Measurements from ENCODE around the gene CEP112. TPM values are rescaled to one million over a fixed set of nuclear protein-coding genes. Genes with fewer than 3 reads are reported as not detected.
A peak's percentile ranks its signal among the peaks of the same experiment; 100 is the strongest.

CEP112 gene
- total RNA-seq (2014; rRNA removed; shearing (Covaris generic)) (3.7 and 4.0 TPM in 2 replicates), polyA plus RNA-seq (2016; fragmentation: Nextera tagmentation; extraction: Ambion mirVana) (2.6 and 4.3 TPM in 2 replicates)
- long read RNA-seq, partial matches to known transcripts, result 0 of 3 reads
- long read RNA-seq, other reads (novel, unspliced or antisense), result 3 of 3 reads

- peak within 1 kb of the TSS; percentile 84 for H3K4me3 Mint-ChIP-seq
- peaks cover 11% of the 10 kb centered on the region; the same call in 1 of the 2 replicates for H3K4me1 ChIP-seq (ENCODE audit: insufficient read depth)
- peaks cover 7% of the 10 kb centered on the region for H3K4me1 Mint-ChIP-seq
- H3K27me3 Mint-ChIP-seq (ENCODE audit: insufficient read depth, low read depth, poor library complexity), result peaks cover 11% of the 10 kb centered on the region
- H3K4me2 ChIP-seq, result peak within 1 kb of the TSS; percentile 88
- DNase-seq (ENCODE audit: low spot score) (peak; percentile 96), ATAC-seq (peak; percentile 85)
- no peaks in the 10 kb centered on the region for H4K20me1 ChIP-seq (replicated peaks; ENCODE audit: insufficient read depth)
- peak; percentile 62 for TF ChIP-seq POLR2AphosphoS5 (IDR thresholded peaks at IDR 0.05; ENCODE audit: low read depth)
- no peak for TF ChIP-seq ZNF331 (CRISPR knock-in tag; IDR thresholded peaks at IDR 0.05; ENCODE audit: low read depth)
- H3K27me3 ChIP-seq (ENCODE audit: insufficient read depth), result no peaks in the 10 kb centered on the region; the same call in 1 of the 2 replicates
- H3F3A ChIP-seq (replicated peaks; ENCODE audit: low read depth), result no peaks in the 10 kb centered on the region
- no peaks in the 10 kb centered on the region for H3K36me3 ChIP-seq (ENCODE audit: insufficient read depth)
- H3K27ac ChIP-seq (ENCODE audit: low read depth), result no peak within 1 kb of the TSS
- no peaks in the 10 kb centered on the region for H3K79me2 ChIP-seq (replicated peaks; ENCODE audit: insufficient read depth)
- no peaks in the 10 kb centered on the region for H3K9me2 ChIP-seq (ENCODE audit: insufficient read depth)
- no peak within 1 kb of the TSS for H3K27ac Mint-ChIP-seq
- H3K4me3 ChIP-seq, result peak within 1 kb of the TSS; percentile 90
- no peaks in the 10 kb centered on the region for H3K9me3 Mint-ChIP-seq
- no peaks in the 10 kb centered on the region for H3K36me3 Mint-ChIP-seq (ENCODE audit: low read depth)
- peak within 1 kb of the TSS; percentile 97 for H2AFZ ChIP-seq
Observed at GRCh38 chr17:66191593-66192377, at the start of gene CEP112. TSS of gene CEP112 (minus strand) at chr17:66192133.

DNA sequence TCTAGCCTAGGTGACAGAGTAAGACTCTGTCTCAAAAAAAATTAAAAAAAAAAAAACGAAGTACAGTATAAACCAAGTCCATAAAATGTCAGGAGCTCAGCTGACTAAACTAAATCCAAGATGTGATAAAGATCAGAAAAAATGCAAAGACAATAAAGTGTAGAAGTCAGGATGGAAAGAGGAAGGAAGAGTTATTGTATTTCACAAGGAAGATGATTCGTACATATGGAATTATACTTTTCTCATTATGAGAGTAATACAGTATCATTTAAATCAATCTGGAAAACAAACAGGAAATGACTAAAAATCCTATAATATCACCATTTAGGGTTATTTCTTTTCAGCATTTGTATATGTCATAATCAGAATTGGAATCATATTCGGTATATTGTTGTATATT is 48.7 kb upstream of the CEP112 start:
- Histone ChIP-seq H3K27ac (ENCODE audit: low read depth) (no peak overlapping the region), H3K79me2 (replicated peaks; ENCODE audit: insufficient read depth) (no peaks in the 10 kb centered on the region), H3K4me2 (no peak overlapping the region), H3F3A (replicated peaks; ENCODE audit: low read depth) (no peaks in the 10 kb centered on the region), H3K9me2 (ENCODE audit: insufficient read depth) (0 out of 2 replicates have a peak, but pooled peaks cover 4% of the 10 kb centered on the region), H3K4me1 (ENCODE audit: insufficient read depth) (no peaks in the 10 kb centered on the region), H2AFZ (no peak overlapping the region), H3K4me3 (no peak overlapping the region), H3K27me3 (ENCODE audit: insufficient read depth) (no peaks in the 10 kb centered on the region), H3K36me3 (ENCODE audit: insufficient read depth) (no peaks in the 10 kb centered on the region), H4K20me1 (replicated peaks; ENCODE audit: insufficient read depth) (no peaks in the 10 kb centered on the region)
- H3K4me3 Mint-ChIP-seq, result no peak overlapping the region
- no peaks in the 10 kb centered on the region for H3K9me3 Mint-ChIP-seq
- H3K27me3 Mint-ChIP-seq (ENCODE audit: insufficient read depth, low read depth, poor library complexity), result peaks cover 6% of the 10 kb centered on the region
- no peaks in the 10 kb centered on the region for H3K36me3 Mint-ChIP-seq (ENCODE audit: low read depth)
- DNase-seq (ENCODE audit: low spot score), result no peak
- no peak for ATAC-seq
- H3K27ac Mint-ChIP-seq, result no peak overlapping the region
- no peaks in the 10 kb centered on the region for H3K4me1 Mint-ChIP-seq
- TF ChIP-seq ZNF331 (CRISPR knock-in tag; IDR thresholded peaks at IDR 0.05; ENCODE audit: low read depth) (no peak), REST (IDR thresholded peaks at IDR 0.05; ENCODE audit: unreplicated experiment) (no peak), EZH2 (IDR thresholded peaks at IDR 0.05; ENCODE audit: low read depth, unreplicated experiment) (no peak), EZH2phosphoT487 (IDR thresholded peaks at IDR 0.05; ENCODE audit: unreplicated experiment) (no peak), ZNF114 (CRISPR knock-in tag; IDR thresholded peaks at IDR 0.05) (no peak)
- TF ChIP-seq, protein P1, sequence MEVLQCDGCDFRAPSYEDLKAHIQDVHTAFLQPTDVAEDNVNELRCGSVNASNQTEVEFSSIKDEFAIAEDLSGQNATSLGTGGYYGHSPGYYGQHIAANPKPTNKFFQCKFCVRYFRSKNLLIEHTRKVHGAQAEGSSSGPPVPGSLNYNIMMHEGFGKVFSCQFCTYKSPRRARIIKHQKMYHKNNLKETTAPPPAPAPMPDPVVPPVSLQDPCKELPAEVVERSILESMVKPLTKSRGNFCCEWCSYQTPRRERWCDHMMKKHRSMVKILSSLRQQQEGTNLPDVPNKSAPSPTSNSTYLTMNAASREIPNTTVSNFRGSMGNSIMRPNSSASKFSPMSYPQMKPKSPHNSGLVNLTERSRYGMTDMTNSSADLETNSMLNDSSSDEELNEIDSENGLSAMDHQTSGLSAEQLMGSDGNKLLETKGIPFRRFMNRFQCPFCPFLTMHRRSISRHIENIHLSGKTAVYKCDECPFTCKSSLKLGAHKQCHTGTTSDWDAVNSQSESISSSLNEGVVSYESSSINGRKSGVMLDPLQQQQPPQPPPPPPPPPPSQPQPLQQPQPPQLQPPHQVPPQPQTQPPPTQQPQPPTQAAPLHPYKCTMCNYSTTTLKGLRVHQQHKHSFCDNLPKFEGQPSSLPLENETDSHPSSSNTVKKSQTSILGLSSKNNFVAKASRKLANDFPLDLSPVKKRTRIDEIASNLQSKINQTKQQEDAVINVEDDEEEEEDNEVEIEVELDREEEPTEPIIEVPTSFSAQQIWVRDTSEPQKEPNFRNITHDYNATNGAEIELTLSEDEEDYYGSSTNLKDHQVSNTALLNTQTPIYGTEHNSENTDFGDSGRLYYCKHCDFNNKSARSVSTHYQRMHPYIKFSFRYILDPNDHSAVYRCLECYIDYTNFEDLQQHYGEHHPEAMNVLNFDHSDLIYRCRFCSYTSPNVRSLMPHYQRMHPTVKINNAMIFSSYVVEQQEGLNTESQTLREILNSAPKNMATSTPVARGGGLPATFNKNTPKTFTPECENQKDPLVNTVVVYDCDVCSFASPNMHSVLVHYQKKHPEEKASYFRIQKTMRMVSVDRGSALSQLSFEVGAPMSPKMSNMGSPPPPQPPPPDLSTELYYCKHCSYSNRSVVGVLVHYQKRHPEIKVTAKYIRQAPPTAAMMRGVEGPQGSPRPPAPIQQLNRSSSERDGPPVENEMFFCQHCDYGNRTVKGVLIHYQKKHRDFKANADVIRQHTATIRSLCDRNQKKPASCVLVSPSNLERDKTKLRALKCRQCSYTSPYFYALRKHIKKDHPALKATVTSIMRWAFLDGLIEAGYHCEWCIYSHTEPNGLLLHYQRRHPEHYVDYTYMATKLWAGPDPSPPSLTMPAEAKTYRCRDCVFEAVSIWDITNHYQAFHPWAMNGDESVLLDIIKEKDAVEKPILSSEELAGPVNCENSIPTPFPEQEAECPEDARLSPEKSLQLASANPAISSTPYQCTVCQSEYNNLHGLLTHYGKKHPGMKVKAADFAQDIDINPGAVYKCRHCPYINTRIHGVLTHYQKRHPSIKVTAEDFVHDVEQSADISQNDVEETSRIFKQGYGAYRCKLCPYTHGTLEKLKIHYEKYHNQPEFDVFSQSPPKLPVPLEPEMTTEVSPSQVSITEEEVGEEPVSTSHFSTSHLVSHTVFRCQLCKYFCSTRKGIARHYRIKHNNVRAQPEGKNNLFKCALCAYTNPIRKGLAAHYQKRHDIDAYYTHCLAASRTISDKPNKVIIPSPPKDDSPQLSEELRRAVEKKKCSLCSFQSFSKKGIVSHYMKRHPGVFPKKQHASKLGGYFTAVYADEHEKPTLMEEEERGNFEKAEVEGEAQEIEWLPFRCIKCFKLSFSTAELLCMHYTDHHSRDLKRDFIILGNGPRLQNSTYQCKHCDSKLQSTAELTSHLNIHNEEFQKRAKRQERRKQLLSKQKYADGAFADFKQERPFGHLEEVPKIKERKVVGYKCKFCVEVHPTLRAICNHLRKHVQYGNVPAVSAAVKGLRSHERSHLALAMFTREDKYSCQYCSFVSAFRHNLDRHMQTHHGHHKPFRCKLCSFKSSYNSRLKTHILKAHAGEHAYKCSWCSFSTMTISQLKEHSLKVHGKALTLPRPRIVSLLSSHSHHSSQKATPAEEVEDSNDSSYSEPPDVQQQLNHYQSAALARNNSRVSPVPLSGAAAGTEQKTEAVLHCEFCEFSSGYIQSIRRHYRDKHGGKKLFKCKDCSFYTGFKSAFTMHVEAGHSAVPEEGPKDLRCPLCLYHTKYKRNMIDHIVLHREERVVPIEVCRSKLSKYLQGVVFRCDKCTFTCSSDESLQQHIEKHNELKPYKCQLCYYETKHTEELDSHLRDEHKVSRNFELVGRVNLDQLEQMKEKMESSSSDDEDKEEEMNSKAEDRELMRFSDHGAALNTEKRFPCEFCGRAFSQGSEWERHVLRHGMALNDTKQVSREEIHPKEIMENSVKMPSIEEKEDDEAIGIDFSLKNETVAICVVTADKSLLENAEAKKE (CRISPR knock-in tag; IDR thresholded peaks at IDR 0.05), result no peak
- TF ChIP-seq, protein P2, sequence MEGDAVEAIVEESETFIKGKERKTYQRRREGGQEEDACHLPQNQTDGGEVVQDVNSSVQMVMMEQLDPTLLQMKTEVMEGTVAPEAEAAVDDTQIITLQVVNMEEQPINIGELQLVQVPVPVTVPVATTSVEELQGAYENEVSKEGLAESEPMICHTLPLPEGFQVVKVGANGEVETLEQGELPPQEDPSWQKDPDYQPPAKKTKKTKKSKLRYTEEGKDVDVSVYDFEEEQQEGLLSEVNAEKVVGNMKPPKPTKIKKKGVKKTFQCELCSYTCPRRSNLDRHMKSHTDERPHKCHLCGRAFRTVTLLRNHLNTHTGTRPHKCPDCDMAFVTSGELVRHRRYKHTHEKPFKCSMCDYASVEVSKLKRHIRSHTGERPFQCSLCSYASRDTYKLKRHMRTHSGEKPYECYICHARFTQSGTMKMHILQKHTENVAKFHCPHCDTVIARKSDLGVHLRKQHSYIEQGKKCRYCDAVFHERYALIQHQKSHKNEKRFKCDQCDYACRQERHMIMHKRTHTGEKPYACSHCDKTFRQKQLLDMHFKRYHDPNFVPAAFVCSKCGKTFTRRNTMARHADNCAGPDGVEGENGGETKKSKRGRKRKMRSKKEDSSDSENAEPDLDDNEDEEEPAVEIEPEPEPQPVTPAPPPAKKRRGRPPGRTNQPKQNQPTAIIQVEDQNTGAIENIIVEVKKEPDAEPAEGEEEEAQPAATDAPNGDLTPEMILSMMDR (conservative IDR thresholded peaks at IDR 0.05; ENCODE audit: low read depth in 2 of 2), result no peak
